Caco-2 (cell line): Measurements from ENCODE around the gene RASGRP3. TPM values are rescaled to one million over a fixed set of nuclear protein-coding genes. Genes with fewer than 3 reads are reported as not detected.

Experiments
- BruUV-seq: library from RNA; stranded (reverse); fragments of 400-500 nt; replicated peaks from 2 replicates; lab custom pipeline; 2021; lab: Mats Ljungman, UMichigan
- CTCF ChIA-PET: fragments of 300-600 bp; sonication (Branson Sonifier 250); formaldehyde crosslinking; loops from one replicate; lab custom pipeline; 2022; ENCODE audit warnings: antibody characterized with exemption; lab: Charles Lee
- POLR2A ChIA-PET: fragments of 300-600 bp; sonication (Branson Sonifier 250); formaldehyde crosslinking; loops from one replicate; lab custom pipeline; 2022; ENCODE audit warnings: antibody characterized with exemption; lab: Charles Lee
- DNase-seq, 2 experiments: peaks; one replicate each; pipeline versions ENCODE4 v3.0.0 to v3.0.0-alpha.2; 2020 to 2022
- H3K27me3 ChIP-seq: replicated peaks from 2 replicates; pipeline ENCODE4 v1.6.0; 2011; ENCODE audit warnings: low read length; ENCODE audit not compliant: control insufficient read depth, insufficient read depth
- H3K36me3 ChIP-seq: 2 replicates; pipeline ENCODE4 v1.5.1; 2011; ENCODE audit warnings: low read length; ENCODE audit not compliant: control insufficient read depth, insufficient read depth
- H3K4me1 ChIP-seq: fragments of 250-450 bp; sonication (Bioruptor Pico); 2 replicates; pipeline ENCODE4 v1.5.1; 2020; ENCODE audit warnings: mild to moderate bottlenecking
- H3K4me3 ChIP-seq: 2 replicates; pipeline ENCODE4 v1.5.1; 2011; ENCODE audit warnings: low read depth, mild to moderate bottlenecking, control low read depth, low read length
- H3K9me3 ChIP-seq: fragments of 250-450 bp; sonication (Bioruptor Pico); 2 replicates; pipeline ENCODE4 v1.5.1; 2020; ENCODE audit warnings: mild to moderate bottlenecking, moderate library complexity
- H3K27ac Mint-ChIP-seq: one replicate; pipeline ENCODE4 v1.8.0; 2022; ENCODE audit warnings: mixed read lengths; ENCODE audit not compliant: unreplicated experiment
- H3K27me3 Mint-ChIP-seq: one replicate; pipeline ENCODE4 v1.8.0; 2022; ENCODE audit warnings: mixed read lengths; ENCODE audit not compliant: insufficient read depth, unreplicated experiment
- H3K36me3 Mint-ChIP-seq: one replicate; pipeline ENCODE4 v1.8.0; 2022; ENCODE audit warnings: mild to moderate bottlenecking, mixed read lengths; ENCODE audit not compliant: insufficient read depth, unreplicated experiment
- H3K4me1 Mint-ChIP-seq: one replicate; pipeline ENCODE4 v1.8.0; 2022; ENCODE audit warnings: low read depth, mixed read lengths; ENCODE audit not compliant: unreplicated experiment
- H3K4me3 Mint-ChIP-seq: one replicate; pipeline ENCODE4 v1.8.0; 2022; ENCODE audit warnings: mild to moderate bottlenecking, moderate library complexity, mixed read lengths; ENCODE audit not compliant: unreplicated experiment
- H3K9me3 Mint-ChIP-seq: one replicate; pipeline ENCODE4 v1.8.0; 2022; ENCODE audit warnings: mixed read lengths; ENCODE audit not compliant: unreplicated experiment
- intact Hi-C: fragments of 100-400 bp; cut with micrococcal nuclease; formaldehyde crosslinking; loops from one replicate; pipeline ENCODE4 v1.10.0; 2022; ENCODE audit not compliant: unreplicated experiment
- total RNA-seq: library from RNA; stranded (reverse); gene quantifications from 2 replicates; pipeline ENCODE4 v1.2.3, GENCODE V29; 2022
- TF ChIP-seq, protein P1 (sequence below), 2 experiments: fragments of 200-600 bp in 1 of 2; IDR thresholded peaks; 1 replicate in 1 of 2; 2 replicates in 1 of 2; pipeline versions ENCODE4 v1.5.1 to v1.8.0; 2011 to 2022; ENCODE audit warnings: antibody characterized with exemption in 1 of 2, control low read depth in 1 of 2, inconsistent platforms in 1 of 2, low read depth in 1 of 2, low read length in 1 of 2, mild to moderate bottlenecking in 1 of 2, moderate library complexity in 1 of 2; ENCODE audit not compliant: insufficient read depth in 1 of 2, severe bottlenecking in 1 of 2, unreplicated experiment in 1 of 2

The RASGRP3 gene
- total RNA-seq, 1 experiment from 2014 or later, result 9.2 TPM

DNA sequence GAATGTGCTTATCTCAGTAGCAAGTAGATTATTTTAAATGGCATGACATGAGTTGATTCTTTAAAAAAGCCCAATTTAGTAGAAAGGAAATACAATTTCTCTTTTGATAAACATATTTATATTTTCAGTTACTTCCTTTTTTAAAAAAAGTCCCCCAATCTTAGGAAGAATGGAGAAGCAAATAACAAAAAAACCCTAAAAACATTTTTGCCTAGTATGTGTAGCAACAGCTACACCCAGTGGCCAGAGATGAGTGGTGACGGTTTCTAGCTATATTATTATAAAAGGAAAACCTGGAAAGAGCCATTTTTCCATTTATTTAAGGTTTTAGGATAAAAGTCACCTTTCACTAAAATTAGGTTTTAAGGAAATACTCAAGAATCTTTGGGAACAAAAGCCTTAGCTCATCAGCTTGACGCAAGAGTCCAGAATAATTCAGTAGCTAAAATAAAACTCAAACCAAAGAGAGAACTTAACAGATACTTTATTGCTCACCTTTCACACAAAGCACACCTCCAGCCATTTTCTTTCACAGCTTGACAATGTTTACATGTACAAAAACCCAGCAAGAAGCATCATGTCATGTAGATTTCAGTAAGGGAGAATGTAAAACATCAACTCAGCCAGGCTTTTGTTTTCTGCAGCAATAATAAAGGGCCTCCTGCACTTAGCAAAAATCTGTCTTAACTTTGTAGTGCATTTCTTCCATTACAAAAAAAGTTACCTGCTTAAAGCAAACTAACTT, 106.9 kb downstream of the RASGRP3 start:
- Histone ChIP-seq H3K36me3 (no peaks in the 10 kb centered on the region), H3K4me3 (no peak overlapping the region), H3K4me1 (no peaks in the 10 kb centered on the region), H3K27me3 (no peaks in the 10 kb centered on the region), H3K9me3 (no peaks in the 10 kb centered on the region)
- no peaks in the 10 kb centered on the region for H3K27me3 Mint-ChIP-seq
- ChIA-PET POLR2A (no interaction called here), CTCF (interaction anchor here (0.6 to 2.3 kb wide), 13 partner anchors 15 to 476 kb away, joined by 3 to 42 read pairs (median 4); partner anchors contain the start of genes FAM98A and RASGRP3)
- no peaks in the 10 kb centered on the region for H3K4me1 Mint-ChIP-seq
- no peak overlapping the region for H3K27ac Mint-ChIP-seq
- peaks cover 18% of the 10 kb centered on the region for H3K36me3 Mint-ChIP-seq
- intact Hi-C loops, result loop anchor here (1.0 to 10.0 kb wide), 5 partner anchors 108 to 811 kb away; no protein-coding TSS in a partner anchor
- TF ChIP-seq, protein P1, sequence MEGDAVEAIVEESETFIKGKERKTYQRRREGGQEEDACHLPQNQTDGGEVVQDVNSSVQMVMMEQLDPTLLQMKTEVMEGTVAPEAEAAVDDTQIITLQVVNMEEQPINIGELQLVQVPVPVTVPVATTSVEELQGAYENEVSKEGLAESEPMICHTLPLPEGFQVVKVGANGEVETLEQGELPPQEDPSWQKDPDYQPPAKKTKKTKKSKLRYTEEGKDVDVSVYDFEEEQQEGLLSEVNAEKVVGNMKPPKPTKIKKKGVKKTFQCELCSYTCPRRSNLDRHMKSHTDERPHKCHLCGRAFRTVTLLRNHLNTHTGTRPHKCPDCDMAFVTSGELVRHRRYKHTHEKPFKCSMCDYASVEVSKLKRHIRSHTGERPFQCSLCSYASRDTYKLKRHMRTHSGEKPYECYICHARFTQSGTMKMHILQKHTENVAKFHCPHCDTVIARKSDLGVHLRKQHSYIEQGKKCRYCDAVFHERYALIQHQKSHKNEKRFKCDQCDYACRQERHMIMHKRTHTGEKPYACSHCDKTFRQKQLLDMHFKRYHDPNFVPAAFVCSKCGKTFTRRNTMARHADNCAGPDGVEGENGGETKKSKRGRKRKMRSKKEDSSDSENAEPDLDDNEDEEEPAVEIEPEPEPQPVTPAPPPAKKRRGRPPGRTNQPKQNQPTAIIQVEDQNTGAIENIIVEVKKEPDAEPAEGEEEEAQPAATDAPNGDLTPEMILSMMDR (IDR thresholded peaks at IDR 0.05; ENCODE audit: insufficient read depth in 1 of 2, low read depth in 1 of 2, low read length in 1 of 2, severe bottlenecking in 1 of 2, unreplicated experiment in 1 of 2), result peak; percentile 83 to 85
- DNase-seq, result peak in 1 of 2 experiments; percentile 44
- H3K9me3 Mint-ChIP-seq, result no peaks in the 10 kb centered on the region
- no TSS peak for BruUV-seq
- no peak overlapping the region for H3K4me3 Mint-ChIP-seq

DNA sequence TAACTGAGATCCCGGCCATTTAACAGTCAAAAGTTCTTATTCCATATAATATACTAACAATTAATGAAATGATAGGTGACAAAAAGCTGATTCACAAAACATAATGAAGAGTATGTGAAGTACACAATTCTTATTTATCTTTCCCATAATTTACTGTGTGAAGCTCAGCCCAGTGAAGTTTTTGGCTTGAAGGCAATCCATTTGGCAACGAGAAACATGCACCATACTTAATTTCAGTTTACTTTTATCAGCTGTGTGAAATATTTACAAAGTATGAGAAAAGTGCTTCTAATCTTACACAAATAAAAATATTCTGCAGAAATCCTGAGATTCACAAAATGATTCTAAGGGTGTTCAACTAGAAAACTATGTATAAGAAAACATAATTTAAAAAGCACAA, 110.3 kb downstream of the RASGRP3 start:
- intact Hi-C loops, result loop anchor here (10.0 kb wide), 1 partner anchor 552 kb away; no protein-coding TSS in a partner anchor
- DNase-seq, result no peak

GRCh38 chr2:33588232-33588631, 111.8 kb downstream of the RASGRP3 start:
- POLR2A ChIA-PET, result no interaction called here
- intact Hi-C loops, result loop anchor here (10.0 kb wide), 1 partner anchor 553 kb away; no protein-coding TSS in a partner anchor
- no peaks in the 10 kb centered on the region for H3K27me3 Mint-ChIP-seq
- no peak overlapping the region for H3K4me3 ChIP-seq
- no peak overlapping the region for H3K4me3 Mint-ChIP-seq
- H3K27me3 ChIP-seq, result no peaks in the 10 kb centered on the region
- H3K36me3 ChIP-seq, result no peaks in the 10 kb centered on the region
- BruUV-seq, result no TSS peak
- peaks cover 26% of the 10 kb centered on the region for H3K36me3 Mint-ChIP-seq
- H3K4me1 ChIP-seq, result no peaks in the 10 kb centered on the region
- TF ChIP-seq, protein P1 (IDR thresholded peaks at IDR 0.05; ENCODE audit: insufficient read depth in 1 of 2, low read depth in 1 of 2, low read length in 1 of 2, severe bottlenecking in 1 of 2, unreplicated experiment in 1 of 2), result no peak
- CTCF ChIA-PET, result interaction anchor here (1.2 kb wide), 1 partner anchor 11 kb away, joined by 3 read pairs; the partner anchor contains the start of gene FAM98A
- H3K9me3 Mint-ChIP-seq, result no peaks in the 10 kb centered on the region
- H3K9me3 ChIP-seq, result no peaks in the 10 kb centered on the region
- H3K27ac Mint-ChIP-seq, result no peak overlapping the region
- no peaks in the 10 kb centered on the region for H3K4me1 Mint-ChIP-seq
- no peak for DNase-seq

More for the DNA sequence above, 110.3 kb downstream of the RASGRP3 start:
- Histone ChIP-seq H3K36me3 (no peaks in the 10 kb centered on the region), H3K4me3 (no peak overlapping the region), H3K27me3 (no peaks in the 10 kb centered on the region), H3K9me3 (no peaks in the 10 kb centered on the region), H3K4me1 (no peaks in the 10 kb centered on the region)
- Mint-ChIP-seq H3K27me3 (no peaks in the 10 kb centered on the region), H3K27ac (no peak overlapping the region), H3K9me3 (no peaks in the 10 kb centered on the region), H3K4me3 (no peak overlapping the region), H3K36me3 (peaks cover 26% of the 10 kb centered on the region), H3K4me1 (no peaks in the 10 kb centered on the region)
- BruUV-seq, result no TSS peak
- POLR2A ChIA-PET, result interaction anchor here (1.0 kb wide), 1 partner anchor 13 kb away, joined by 3 read pairs; the partner anchor contains the start of gene FAM98A
- CTCF ChIA-PET, result no interaction called here
- TF ChIP-seq, protein P1 (IDR thresholded peaks at IDR 0.05; ENCODE audit: insufficient read depth in 1 of 2, low read depth in 1 of 2, low read length in 1 of 2, severe bottlenecking in 1 of 2, unreplicated experiment in 1 of 2), result no peak
